ENCODE results near the gene PDZD2.
A peak's percentile ranks its signal among the peaks of the same experiment; 100 is the strongest.

PDZD2 gene

DNA sequence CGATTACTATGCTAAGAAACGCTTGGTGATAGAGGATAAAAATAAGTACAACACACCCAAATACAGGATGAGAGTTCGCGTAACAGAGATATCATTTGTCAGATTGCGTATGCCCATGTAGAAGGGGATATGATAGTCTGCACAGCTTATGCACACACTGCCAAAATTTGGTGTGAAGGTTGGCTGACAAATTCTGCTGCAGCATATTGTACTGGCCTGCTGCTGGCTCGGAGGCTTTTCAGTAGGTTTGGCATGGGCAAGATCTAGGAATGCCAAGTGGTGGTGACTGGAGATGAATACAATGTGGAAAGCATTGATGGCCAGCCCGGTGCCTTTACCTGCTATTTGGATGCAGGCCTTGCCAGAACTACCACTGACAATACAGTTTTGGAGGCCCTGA is 208.4 kb downstream of the PDZD2 start:
- H3K4me3 ChIP-seq (ENCODE audit: low read depth, low read length), result no peak overlapping the region
- H3K27me3 ChIP-seq (ENCODE audit: insufficient read depth, low read length), result peaks cover 53% of the 10 kb centered on the region
- no peaks in the 10 kb centered on the region for H3K4me1 ChIP-seq (ENCODE audit: control insufficient read depth, insufficient read depth, low read length, unreplicated experiment)
- H3K79me2 ChIP-seq (ENCODE audit: control insufficient read depth, insufficient read depth, low read length, unreplicated experiment), result no peaks in the 10 kb centered on the region
- H2AFZ ChIP-seq (ENCODE audit: low read length, unreplicated experiment), result no peak overlapping the region
- H3K36me3 ChIP-seq (ENCODE audit: insufficient read depth, low read length), result no peaks in the 10 kb centered on the region
- no peak overlapping the region for H3K27ac ChIP-seq (ENCODE audit: low read depth, low read length)

DNA sequence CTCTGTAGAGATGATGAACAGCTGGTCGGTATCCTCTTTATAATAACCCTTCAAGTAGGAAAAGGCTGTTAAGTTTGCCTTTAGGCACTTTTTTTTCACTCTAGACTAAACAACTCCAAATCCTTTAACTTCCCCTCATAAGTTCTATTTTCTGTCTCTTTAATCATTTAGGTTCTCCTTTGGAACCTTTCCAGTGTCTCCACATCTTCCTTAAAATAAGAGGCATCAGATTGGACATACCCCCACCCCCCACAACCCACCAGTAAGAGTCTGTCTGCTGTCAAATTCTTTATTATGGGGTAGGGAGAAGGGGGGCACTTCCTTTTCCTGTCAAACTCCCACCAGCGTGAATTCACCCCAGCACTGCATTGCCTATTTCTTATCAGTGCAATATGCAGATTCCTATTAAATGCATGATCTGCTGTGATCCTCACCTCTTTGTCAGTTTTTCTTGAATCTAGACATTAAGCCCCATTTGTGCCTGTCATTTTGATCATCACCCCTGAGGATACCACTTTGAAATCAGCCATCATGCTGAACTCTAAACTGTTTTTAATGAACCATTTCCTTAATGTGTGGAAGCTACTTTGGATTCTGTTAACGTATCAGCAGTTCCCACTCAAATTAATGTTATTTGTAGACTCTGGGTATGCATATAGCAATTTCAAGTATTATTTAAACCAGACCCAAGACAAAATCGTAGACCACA is 212.2 kb downstream of the PDZD2 start:
- peaks cover 8% of the 10 kb centered on the region for H3K4me1 ChIP-seq (ENCODE audit: control insufficient read depth, insufficient read depth, low read length, unreplicated experiment)
- H3K27ac ChIP-seq (ENCODE audit: low read depth, low read length), result no peak overlapping the region
- H3K27me3 ChIP-seq (ENCODE audit: insufficient read depth, low read length), result peaks cover 52% of the 10 kb centered on the region
- H3K79me2 ChIP-seq (ENCODE audit: control insufficient read depth, insufficient read depth, low read length, unreplicated experiment), result no peaks in the 10 kb centered on the region
- no peaks in the 10 kb centered on the region for H3K36me3 ChIP-seq (ENCODE audit: insufficient read depth, low read length)
- H2AFZ ChIP-seq (ENCODE audit: low read length, unreplicated experiment), result no peak overlapping the region
- H3K4me3 ChIP-seq (ENCODE audit: low read depth, low read length), result no peak overlapping the region

GRCh38 chr5:31853398-31854135 is 214.6 kb downstream of the PDZD2 start:
- H3K27ac ChIP-seq (ENCODE audit: low read depth, low read length), result no peak overlapping the region
- peaks cover 45% of the 10 kb centered on the region for H3K27me3 ChIP-seq (ENCODE audit: insufficient read depth, low read length)
- H2AFZ ChIP-seq (ENCODE audit: low read length, unreplicated experiment), result no peak overlapping the region
- no peaks in the 10 kb centered on the region for H3K79me2 ChIP-seq (ENCODE audit: control insufficient read depth, insufficient read depth, low read length, unreplicated experiment)
- H3K4me1 ChIP-seq (ENCODE audit: control insufficient read depth, insufficient read depth, low read length, unreplicated experiment), result peaks cover 8% of the 10 kb centered on the region
- peak overlapping the region; percentile 82 for H3K4me3 ChIP-seq (ENCODE audit: low read depth, low read length)
- no peaks in the 10 kb centered on the region for H3K36me3 ChIP-seq (ENCODE audit: insufficient read depth, low read length)

GRCh38 chr5:31854181-31855133 is 215.5 kb downstream of the PDZD2 start:
- H2AFZ ChIP-seq (ENCODE audit: low read length, unreplicated experiment), result peak overlapping the region; percentile 37
- peak overlapping the region; percentile 82 for H3K4me3 ChIP-seq (ENCODE audit: low read depth, low read length)
- peaks cover 8% of the 10 kb centered on the region for H3K4me1 ChIP-seq (ENCODE audit: control insufficient read depth, insufficient read depth, low read length, unreplicated experiment)
- H3K79me2 ChIP-seq (ENCODE audit: control insufficient read depth, insufficient read depth, low read length, unreplicated experiment), result no peaks in the 10 kb centered on the region
- no peak overlapping the region for H3K27ac ChIP-seq (ENCODE audit: low read depth, low read length)
- H3K36me3 ChIP-seq (ENCODE audit: insufficient read depth, low read length), result no peaks in the 10 kb centered on the region
- peaks cover 46% of the 10 kb centered on the region for H3K27me3 ChIP-seq (ENCODE audit: insufficient read depth, low read length)

- peaks cover 8% of the 10 kb centered on the region for H3K4me1 ChIP-seq (ENCODE audit: control insufficient read depth, insufficient read depth, low read length, unreplicated experiment)
- H3K27me3 ChIP-seq (ENCODE audit: insufficient read depth, low read length), result peaks cover 56% of the 10 kb centered on the region
- H2AFZ ChIP-seq (ENCODE audit: low read length, unreplicated experiment), result peak overlapping the region; percentile 88
- no peak overlapping the region for H3K27ac ChIP-seq (ENCODE audit: low read depth, low read length)
- peak overlapping the region; percentile 82 for H3K4me3 ChIP-seq (ENCODE audit: low read depth, low read length)
- no peaks in the 10 kb centered on the region for H3K79me2 ChIP-seq (ENCODE audit: control insufficient read depth, insufficient read depth, low read length, unreplicated experiment)
- H3K36me3 ChIP-seq (ENCODE audit: insufficient read depth, low read length), result no peaks in the 10 kb centered on the region
Measured at GRCh38 chr5:31855134-31856040, 216.5 kb downstream of the PDZD2 start.

DNA sequence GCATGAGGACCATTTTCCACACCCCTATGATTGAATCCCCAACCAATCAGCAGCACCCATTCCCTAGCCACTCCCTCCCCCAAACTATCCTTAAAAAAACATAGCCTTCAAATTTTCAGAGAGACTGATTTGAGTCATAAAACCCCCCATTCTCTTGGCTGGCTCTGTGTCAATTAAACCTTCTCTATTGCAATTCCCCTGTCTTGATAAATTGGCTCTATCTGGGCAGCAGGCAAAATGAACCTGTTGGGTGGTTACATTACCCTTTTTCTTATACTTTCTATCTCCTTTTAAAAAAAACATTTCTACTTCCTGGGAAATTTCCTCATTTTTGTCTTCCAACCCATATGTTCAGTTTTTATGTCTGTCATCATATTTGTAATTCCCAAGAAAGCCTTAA is 220.2 kb downstream of the PDZD2 start:
- Histone ChIP-seq H2AFZ (ENCODE audit: low read length, unreplicated experiment) (no peak overlapping the region), H3K4me3 (ENCODE audit: low read depth, low read length) (no peak overlapping the region), H3K4me1 (ENCODE audit: control insufficient read depth, insufficient read depth, low read length, unreplicated experiment) (peaks cover 4% of the 10 kb centered on the region), H3K27me3 (ENCODE audit: insufficient read depth, low read length) (peaks cover 52% of the 10 kb centered on the region), H3K36me3 (ENCODE audit: insufficient read depth, low read length) (no peaks in the 10 kb centered on the region), H3K27ac (ENCODE audit: low read depth, low read length) (no peak overlapping the region), H3K79me2 (ENCODE audit: control insufficient read depth, insufficient read depth, low read length, unreplicated experiment) (no peaks in the 10 kb centered on the region)

DNA sequence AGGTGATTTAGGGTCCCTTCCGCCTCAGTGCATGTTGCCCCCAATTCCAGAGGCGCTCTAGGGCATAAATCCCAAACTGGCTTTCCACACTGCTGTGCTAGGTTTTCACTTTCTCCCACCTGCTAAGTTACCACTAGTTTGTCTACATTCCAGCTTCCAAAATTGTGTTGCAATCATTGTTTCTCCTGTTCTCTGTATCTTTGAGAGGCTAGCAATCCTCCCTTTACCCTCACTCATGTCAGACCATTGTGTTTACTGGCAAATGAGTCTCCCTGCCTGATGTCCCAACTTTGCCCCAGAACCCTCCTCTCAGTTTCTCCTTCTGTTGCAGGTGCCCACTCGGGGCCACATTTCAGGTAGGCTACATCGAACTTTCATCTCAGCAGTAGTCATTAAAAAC is 221.3 kb downstream of the PDZD2 start:
- Histone ChIP-seq H3K79me2 (ENCODE audit: control insufficient read depth, insufficient read depth, low read length, unreplicated experiment) (no peaks in the 10 kb centered on the region), H3K27ac (ENCODE audit: low read depth, low read length) (no peak overlapping the region), H3K4me1 (ENCODE audit: control insufficient read depth, insufficient read depth, low read length, unreplicated experiment) (no peaks in the 10 kb centered on the region)

DNA sequence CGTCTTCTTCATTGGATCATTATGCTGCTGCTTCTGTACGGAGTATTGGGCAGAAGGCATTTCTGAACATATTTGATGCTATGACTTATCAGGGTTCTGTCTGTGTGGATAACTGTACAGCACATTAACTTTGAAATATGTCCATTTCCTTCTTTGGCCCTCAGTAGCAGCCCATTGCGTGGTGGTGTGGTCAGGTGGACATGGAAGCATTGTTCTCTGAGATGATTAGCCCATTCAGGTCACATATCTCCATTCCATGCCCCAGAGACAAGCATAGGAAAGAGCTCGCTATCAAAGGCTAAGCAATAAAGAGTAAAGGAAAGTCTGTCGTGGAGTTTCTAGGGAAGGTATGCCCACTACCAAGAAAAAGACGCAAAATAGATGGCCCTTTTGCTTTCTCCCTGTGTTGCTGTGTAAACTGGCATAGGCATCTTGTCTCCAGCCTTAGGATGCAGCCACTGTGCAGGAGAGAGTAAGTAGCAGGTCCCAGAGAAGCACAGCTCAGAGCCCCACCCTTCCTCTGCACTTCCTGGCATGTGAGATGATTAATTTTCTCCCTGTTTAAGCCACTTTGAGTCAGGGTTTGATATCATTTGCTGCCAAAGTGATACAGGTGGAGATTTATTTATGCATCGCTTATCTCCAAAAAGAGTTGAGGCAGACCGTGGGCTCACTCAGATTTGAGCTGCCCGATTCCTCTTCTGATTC is 221.9 kb downstream of the PDZD2 start:
- Histone ChIP-seq H3K4me3 (ENCODE audit: low read depth, low read length) (no peak overlapping the region), H3K27me3 (ENCODE audit: insufficient read depth, low read length) (peaks cover 47% of the 10 kb centered on the region), H3K36me3 (ENCODE audit: insufficient read depth, low read length) (no peaks in the 10 kb centered on the region), H2AFZ (ENCODE audit: low read length, unreplicated experiment) (no peak overlapping the region), H3K4me1 (ENCODE audit: control insufficient read depth, insufficient read depth, low read length, unreplicated experiment) (no peaks in the 10 kb centered on the region), H3K79me2 (ENCODE audit: control insufficient read depth, insufficient read depth, low read length, unreplicated experiment) (no peaks in the 10 kb centered on the region), H3K27ac (ENCODE audit: low read depth, low read length) (no peak overlapping the region)

More for the DNA sequence above, 221.3 kb downstream of the PDZD2 start:
- H3K36me3 ChIP-seq (ENCODE audit: insufficient read depth, low read length), result no peaks in the 10 kb centered on the region
- H3K27me3 ChIP-seq (ENCODE audit: insufficient read depth, low read length), result peaks cover 50% of the 10 kb centered on the region
- no peak overlapping the region for H2AFZ ChIP-seq (ENCODE audit: low read length, unreplicated experiment)
- no peak overlapping the region for H3K4me3 ChIP-seq (ENCODE audit: low read depth, low read length)

GRCh38 chr5:31861601-31862000 is 222.7 kb downstream of the PDZD2 start:
- Histone ChIP-seq H3K4me1 (ENCODE audit: control insufficient read depth, insufficient read depth, low read length, unreplicated experiment) (no peaks in the 10 kb centered on the region), H3K27ac (ENCODE audit: low read depth, low read length) (no peak overlapping the region), H3K4me3 (ENCODE audit: low read depth, low read length) (no peak overlapping the region), H3K27me3 (ENCODE audit: insufficient read depth, low read length) (peaks cover 45% of the 10 kb centered on the region), H3K79me2 (ENCODE audit: control insufficient read depth, insufficient read depth, low read length, unreplicated experiment) (no peaks in the 10 kb centered on the region), H3K36me3 (ENCODE audit: insufficient read depth, low read length) (no peaks in the 10 kb centered on the region), H2AFZ (ENCODE audit: low read length, unreplicated experiment) (no peak overlapping the region)

Measured in ACC112 (cell line).